Measurements from ENCODE around the gene MEGF8.

GRCh38 chr19:42367929-42368328 lies 42.5 kb downstream of the MEGF8 start:
- TF ChIP-seq TAF1 (IDR thresholded peaks at IDR 0.05; ENCODE audit: low read depth) (no peak), EP300 (IDR thresholded peaks at IDR 0.05; ENCODE audit: borderline replicate concordance) (no peak), REST (IDR thresholded peaks at IDR 0.05; ENCODE audit: low read depth) (no peak), RAD21 (IDR thresholded peaks at IDR 0.05; ENCODE audit: low read depth) (no peak), YY1 (IDR thresholded peaks at IDR 0.05; ENCODE audit: low read depth) (no peak), CEBPB (IDR thresholded peaks at IDR 0.05) (no peak), MAX (IDR thresholded peaks at IDR 0.05) (no peak), TCF12 (IDR thresholded peaks at IDR 0.05; ENCODE audit: low read depth) (no peak), TEAD4 (IDR thresholded peaks at IDR 0.05) (no peak), USF1 (IDR thresholded peaks at IDR 0.05) (no peak), EGR1 (IDR thresholded peaks at IDR 0.05) (no peak), CREB1 (IDR thresholded peaks at IDR 0.05; ENCODE audit: low read depth) (no peak)

All from Ishikawa (cell line).